ENCODE results near the gene SLC35B4.

DNA sequence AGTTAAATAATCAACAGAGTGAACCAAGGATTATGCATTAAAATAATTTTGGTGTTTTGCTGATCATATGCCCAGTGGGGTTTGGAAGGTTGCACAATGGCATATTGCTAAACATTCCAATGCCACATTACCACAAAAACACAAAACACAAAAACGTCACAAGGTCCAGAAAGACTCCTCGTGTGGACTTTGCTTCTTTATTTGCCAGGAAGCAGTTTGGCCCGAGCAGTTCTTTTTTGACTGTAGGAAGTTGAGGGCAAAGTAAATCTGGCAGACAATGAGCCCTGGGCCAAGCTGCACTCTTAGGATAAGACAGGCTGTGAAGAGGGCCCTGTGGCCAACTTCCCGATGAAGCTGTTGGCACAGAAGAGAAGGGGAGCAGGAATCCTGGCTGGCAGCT, 39.2 kb upstream of the SLC35B4 start:
- TF ChIP-seq, protein P1, sequence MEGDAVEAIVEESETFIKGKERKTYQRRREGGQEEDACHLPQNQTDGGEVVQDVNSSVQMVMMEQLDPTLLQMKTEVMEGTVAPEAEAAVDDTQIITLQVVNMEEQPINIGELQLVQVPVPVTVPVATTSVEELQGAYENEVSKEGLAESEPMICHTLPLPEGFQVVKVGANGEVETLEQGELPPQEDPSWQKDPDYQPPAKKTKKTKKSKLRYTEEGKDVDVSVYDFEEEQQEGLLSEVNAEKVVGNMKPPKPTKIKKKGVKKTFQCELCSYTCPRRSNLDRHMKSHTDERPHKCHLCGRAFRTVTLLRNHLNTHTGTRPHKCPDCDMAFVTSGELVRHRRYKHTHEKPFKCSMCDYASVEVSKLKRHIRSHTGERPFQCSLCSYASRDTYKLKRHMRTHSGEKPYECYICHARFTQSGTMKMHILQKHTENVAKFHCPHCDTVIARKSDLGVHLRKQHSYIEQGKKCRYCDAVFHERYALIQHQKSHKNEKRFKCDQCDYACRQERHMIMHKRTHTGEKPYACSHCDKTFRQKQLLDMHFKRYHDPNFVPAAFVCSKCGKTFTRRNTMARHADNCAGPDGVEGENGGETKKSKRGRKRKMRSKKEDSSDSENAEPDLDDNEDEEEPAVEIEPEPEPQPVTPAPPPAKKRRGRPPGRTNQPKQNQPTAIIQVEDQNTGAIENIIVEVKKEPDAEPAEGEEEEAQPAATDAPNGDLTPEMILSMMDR (IDR thresholded peaks at IDR 0.05; ENCODE audit: insufficient read depth, low read depth, low read length), result no peak
- no peak for TF ChIP-seq EZH2 (IDR thresholded peaks at IDR 0.05; ENCODE audit: insufficient read depth, low read length)

All from astrocyte (in vitro differentiated cells and primary cell).